ACC112 (cell line): ENCODE measurements around the gene NNAT.

ENCODE experiments used
- H2AFZ ChIP-seq: fragments of 200-600 bp; sonication (generic); one replicate; pipeline ENCODE4 v1.6.0; 2017; ENCODE audit warnings: antibody characterized with exemption, low read length; ENCODE audit not compliant: unreplicated experiment
- H3K27ac ChIP-seq: fragments of 200-600 bp; sonication (generic); 2 replicates; pipeline ENCODE4 v1.5.1; 2014; ENCODE audit warnings: low read depth, mild to moderate bottlenecking, antibody characterized with exemption, low read length, moderate library complexity
- H3K27me3 ChIP-seq: fragments of 200-600 bp; sonication (generic); 2 replicates; pipeline ENCODE4 v1.6.1; 2014; ENCODE audit warnings: mild to moderate bottlenecking, antibody characterized with exemption, low read length, moderate library complexity, mixed read lengths; ENCODE audit not compliant: insufficient read depth
- H3K36me3 ChIP-seq: fragments of 200-600 bp; sonication (generic); 2 replicates; pipeline ENCODE4 v1.6.1; 2016; ENCODE audit warnings: mild to moderate bottlenecking, antibody characterized with exemption, low read length, moderate library complexity, mixed read lengths; ENCODE audit not compliant: insufficient read depth
- H3K4me1 ChIP-seq: fragments of 200-600 bp; sonication (generic); one replicate; pipeline ENCODE4 v1.6.1; 2016; ENCODE audit warnings: low read length, mixed read lengths; ENCODE audit not compliant: insufficient read depth, unreplicated experiment, control insufficient read depth
- H3K4me3 ChIP-seq: fragments of 200-600 bp; sonication (generic); 2 replicates; pipeline ENCODE4 v1.5.1; 2014; ENCODE audit warnings: mild to moderate bottlenecking, low read depth, low read length
- H3K79me2 ChIP-seq: fragments of 200-600 bp; sonication (generic); one replicate; pipeline ENCODE4 v1.6.0; 2016; ENCODE audit warnings: low read length; ENCODE audit not compliant: control insufficient read depth, unreplicated experiment, insufficient read depth

The NNAT gene

DNA sequence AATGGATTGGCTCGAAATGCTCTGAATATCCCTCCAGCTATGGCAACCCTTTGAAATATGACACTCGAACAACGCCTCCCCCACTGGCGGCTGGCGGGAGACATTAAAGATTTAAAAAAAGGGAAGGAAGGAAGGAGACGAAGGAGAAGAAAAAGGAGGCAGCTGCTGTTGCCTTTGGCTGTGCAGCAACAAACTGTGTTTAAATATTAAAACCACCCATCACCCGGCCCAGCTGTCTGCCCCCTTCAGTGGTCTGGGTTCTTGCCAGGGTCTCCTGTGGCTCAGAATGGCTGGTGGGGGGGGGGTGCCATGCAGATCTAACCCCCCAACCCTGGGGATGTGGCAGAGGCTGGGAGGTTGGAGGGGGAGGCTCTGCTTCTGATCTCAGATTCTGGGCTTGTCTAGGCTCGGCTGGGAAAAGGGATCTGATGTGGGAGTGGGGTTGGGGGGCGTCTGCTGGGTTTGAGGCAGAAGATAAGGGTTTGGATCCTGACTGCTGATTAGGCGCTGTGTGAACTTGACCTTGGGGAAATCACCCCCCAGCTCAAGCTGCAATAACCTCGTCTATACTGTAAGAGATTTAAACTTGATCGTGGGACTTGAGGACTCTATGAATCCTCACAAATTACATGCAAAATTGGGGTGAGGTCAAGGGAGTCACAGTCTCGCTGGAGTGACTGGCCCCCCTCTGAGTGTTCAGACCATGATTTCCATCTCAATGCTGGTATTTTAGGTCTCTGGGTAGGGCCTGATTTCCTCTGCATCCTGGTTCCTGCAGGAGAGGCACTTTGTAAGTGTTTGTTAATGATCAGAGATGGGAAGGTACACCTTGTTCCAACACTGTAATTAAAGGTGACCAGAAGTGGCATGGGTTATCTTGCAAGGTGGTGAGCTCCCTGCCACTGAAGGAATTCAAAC is 46.9 kb downstream of the NNAT start:
- Histone ChIP-seq H3K79me2 (no peaks in the 10 kb centered on the region), H3K4me3 (no peak overlapping the region), H3K27ac (no peak overlapping the region), H3K4me1 (no peaks in the 10 kb centered on the region), H2AFZ (no peak overlapping the region), H3K36me3 (no peaks in the 10 kb centered on the region), H3K27me3 (peaks cover 80% of the 10 kb centered on the region)

DNA sequence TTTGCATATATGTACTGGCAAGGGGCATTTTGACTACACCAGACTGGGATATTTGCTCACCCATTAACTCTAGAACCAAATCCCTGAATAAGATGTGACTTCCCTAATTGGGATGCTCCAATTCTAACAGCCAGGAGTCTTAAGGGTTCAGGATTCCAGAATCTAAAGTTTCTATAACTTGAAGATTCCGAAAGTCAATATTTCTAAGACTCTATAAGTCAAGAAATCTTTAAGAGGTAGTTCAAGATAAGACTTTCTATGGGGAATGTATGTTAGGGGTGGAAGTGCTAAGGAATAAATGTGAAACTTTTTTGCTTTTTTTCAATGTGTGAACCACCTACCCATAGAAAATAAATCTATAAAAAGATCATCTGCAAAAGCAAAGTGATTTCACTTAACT is 49.4 kb downstream of the NNAT start:
- H3K27me3 ChIP-seq, result peaks cover 58% of the 10 kb centered on the region
- no peaks in the 10 kb centered on the region for H3K36me3 ChIP-seq
- H2AFZ ChIP-seq, result no peak overlapping the region
- H3K4me3 ChIP-seq, result no peak overlapping the region
- no peak overlapping the region for H3K27ac ChIP-seq
- H3K4me1 ChIP-seq, result no peaks in the 10 kb centered on the region
- no peaks in the 10 kb centered on the region for H3K79me2 ChIP-seq

DNA sequence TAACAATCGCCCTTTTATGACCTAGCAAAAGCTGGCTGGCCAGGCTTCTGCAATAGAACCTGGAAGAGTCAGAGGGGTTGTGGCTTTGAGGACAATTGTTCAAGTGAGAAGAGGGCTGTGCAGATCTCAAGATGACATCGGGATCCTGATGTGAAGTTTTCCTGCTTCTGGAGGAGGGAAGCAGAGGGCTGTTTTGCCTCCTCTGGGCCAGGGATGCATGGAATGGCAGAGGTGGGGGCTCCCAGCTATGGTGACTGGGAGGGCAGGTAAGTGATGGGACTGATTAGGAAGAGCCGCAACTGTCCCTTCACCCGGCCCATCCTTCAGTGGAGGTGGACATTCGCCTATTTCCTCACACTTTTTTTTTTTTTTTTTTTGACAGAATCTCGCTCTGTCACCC is 50.0 kb downstream of the NNAT start:
- H3K4me3 ChIP-seq, result no peak overlapping the region
- H3K27ac ChIP-seq, result no peak overlapping the region
- H2AFZ ChIP-seq, result no peak overlapping the region
- H3K36me3 ChIP-seq, result no peaks in the 10 kb centered on the region
- no peaks in the 10 kb centered on the region for H3K4me1 ChIP-seq
- peaks cover 56% of the 10 kb centered on the region for H3K27me3 ChIP-seq
- no peaks in the 10 kb centered on the region for H3K79me2 ChIP-seq
